ENCODE measurements around the gene TMEM108.

The TMEM108 gene

DNA sequence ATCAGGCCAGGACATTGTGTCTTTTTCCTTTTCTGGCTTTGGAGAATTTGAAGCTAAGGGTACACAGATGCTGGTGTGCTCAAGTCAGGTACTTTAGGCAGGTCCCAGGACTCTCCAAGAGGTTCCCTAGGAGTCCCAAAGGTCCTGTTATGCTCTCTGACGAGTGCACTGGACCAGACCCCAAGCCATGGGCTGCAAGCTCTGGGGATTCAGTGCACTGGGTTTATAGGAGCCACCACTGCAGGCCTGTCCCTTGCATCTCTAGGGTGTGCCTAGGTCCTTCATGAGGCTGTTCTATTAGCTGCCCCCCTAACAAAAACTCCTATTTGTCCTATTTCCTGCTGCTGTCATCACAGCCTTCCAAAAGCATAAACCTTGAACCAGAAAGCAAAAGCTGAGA is 329.8 kb downstream of the TMEM108 start:
- peak; percentile 24 for DNase-seq

DNA sequence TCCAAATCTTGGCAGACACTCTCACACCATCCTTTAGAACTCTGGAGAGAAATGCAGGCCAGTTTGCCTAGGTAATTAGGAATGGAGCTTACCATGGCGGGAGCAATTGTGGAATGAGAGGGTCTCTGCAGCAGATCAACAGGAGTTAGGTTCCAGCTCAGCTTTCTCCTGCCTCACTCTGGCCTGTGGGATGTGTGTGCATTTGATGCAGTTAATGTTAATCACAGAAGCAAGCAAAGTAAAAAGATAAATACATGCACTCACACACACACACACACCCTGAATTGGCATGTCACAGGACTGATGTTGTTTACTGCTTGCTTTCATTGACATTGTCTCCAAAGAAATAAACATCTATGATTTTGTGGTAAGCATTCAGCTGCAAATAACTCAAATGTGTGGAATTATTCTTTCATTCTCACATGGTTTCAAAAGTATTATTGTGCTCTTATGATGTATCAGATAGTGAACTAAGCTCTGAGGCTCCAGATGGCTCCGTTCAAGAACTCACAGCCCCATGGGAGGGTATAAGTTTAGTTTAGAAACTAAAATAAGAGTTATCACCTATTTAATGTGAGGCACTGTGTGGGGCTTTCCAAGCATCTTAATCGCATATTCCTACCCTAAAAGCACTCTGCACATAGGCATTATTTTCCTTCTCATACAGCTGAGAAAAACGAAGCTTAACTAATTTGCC is 330.3 kb downstream of the TMEM108 start:
- DNase-seq, result peak; percentile 1

DNA sequence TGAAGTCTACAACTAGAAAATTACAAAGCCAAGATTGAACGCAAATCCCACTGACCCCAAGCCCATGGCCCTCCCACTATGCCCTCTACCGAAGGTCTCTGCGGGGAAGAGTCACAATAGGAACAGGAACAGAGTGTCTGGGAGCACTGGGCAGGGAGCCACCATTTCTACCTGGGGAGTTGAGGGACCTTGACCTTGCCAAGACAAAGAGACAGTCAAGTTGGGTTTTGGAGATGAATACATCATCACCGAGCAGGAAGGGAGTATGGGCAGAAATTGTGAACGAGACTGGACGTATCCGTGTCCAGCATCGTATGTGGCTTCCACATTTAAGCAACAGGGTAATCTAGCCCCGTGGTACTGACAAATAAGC is 330.9 kb downstream of the TMEM108 start:
- DNase-seq, result peak; percentile 29

DNA sequence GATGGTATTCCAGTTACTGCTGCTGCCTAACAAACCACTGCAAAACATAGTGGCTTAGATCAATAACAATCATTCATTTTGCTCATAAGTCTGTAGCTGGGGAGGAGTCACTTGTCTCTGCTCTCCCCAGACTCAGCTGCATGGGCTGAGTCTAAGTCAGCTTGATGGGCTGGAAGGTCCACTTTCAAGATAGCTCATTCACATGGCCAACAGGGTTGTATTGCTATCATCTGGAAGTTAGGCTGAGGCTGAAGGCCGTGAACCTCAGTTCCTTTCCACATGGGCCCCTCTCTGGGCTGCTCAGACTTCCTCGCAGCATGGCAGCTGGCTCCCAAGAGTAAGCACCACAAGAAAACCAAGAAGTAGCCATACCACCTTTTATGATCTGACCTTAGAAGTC is 333.0 kb downstream of the TMEM108 start:
- peak; percentile 23 for DNase-seq

DNA sequence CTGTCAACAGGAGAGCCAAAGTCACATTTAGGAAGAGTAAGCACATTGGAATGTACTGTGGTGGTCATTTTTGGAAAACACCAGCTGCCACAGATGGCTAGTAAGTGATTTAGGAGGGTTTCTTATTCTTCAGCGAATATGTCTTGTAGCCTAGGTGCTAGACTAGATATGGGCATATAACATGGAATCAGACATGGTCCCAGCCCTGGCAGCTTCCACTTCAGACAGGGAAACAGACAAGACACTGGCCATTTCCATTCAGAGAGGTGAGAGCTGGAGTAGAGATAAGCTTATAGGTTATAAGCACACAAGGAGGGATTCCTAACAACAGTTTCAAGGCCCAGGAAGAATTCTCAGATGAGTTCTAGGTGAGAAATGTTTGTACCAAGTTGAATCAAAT is 333.5 kb downstream of the TMEM108 start:
- DNase-seq, result no peak

DNA sequence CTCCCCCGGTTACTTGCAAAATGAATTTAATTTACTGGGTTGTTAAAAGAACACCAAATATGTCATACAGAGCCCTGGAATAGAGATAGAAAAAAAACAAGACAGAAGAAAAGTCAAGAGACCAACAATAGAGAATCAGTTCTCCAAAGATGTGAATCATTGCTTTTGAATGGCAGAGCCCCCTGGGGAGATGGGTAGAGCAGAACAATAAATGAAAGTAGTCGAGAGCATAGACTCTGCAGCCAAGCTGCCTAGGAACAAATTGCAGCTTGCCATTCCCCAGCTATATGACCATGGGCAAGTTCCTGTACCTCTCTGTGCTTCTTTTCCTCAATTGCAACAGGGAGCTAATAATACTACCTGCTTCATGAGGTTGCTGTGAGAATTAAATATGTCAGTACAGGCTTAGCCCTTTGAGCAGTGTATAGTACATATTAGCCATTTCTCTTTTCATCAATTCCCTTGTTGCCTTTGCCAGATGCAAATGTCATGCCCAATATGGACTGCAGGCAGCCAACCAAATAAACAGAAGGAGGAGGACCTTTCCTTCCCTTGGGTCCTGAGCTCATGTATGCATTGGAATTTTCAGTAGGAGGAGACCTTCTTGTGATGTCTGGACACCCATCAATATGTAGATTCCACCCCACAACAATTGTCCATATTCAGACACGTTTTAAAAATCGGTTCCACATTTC is 336.7 kb downstream of the TMEM108 start:
- peak; percentile 21 for DNase-seq

DNA sequence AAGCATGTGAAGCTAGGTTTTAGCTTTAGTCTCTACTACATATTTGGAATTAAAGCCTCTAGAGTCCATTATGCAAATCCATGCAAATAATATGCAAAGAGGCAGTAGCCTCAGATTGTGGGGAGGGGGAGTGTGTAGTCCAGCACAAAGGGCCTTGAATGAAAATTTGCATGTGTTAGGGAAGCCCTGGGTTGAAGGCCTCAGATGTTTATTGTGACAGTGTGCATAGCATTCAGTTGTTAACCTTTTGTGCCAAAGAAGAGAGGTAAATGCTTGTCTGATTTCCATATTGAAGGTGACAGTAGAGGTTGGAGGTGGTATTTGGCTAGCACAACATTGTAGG is 337.2 kb downstream of the TMEM108 start:
- no peak for DNase-seq

DNA sequence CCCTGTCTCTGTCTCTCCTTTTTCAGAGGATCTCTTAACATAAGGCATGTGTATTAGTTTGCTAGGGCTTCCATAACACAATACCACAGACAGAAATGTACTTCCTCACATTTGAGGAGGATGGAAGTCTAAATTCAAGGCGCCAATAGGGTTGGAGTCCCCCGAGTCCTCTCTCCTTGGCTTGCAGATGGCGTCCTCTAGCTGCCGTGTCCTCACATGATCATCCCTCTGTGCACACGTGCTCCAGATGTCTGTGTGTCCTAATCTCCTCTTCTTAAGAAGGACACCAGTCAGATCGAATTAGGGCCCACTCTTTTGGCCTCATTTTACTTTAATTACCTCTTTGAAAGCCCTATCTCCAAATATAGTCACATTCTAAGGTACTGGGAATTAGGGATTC is 338.6 kb downstream of the TMEM108 start:
- DNase-seq, result peak; percentile 28

DNA sequence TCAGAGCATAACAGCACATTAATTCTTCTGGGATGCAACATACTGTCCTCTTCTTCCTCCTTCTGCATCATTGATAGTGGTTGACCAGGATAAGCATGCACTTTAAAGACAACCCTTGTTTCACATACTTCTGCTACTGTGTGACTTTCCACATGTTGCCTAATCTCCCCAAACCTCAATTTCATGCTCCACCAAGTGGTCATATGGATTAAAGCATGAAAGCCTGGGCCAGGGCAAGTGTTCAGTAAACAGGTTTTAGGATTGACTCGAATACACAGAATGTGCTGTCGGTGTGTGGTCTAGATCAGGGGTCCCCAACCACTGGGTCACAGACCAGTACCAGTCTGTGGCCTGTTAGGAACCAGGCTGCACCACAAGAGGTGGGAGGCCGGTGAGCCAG is 339.2 kb downstream of the TMEM108 start:
- peak; percentile 41 for DNase-seq

DNA sequence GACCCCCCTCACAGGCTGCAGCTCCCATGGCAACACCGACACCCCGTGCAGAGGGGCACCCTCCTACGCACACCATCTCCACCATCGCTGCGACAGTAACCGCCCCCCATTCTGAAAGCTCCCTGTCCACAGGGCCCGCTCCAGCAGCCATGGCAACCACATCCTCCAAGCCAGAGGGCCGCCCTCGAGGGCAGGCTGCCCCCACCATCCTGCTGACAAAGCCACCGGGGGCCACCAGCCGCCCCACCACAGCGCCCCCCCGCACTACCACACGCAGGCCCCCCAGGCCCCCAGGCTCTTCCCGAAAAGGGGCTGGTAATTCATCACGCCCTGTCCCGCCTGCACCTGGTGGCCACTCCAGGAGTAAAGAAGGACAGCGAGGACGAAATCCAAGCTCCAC is 341.7 kb downstream of the TMEM108 start:
- DNase-seq, result peak; percentile 30

DNA sequence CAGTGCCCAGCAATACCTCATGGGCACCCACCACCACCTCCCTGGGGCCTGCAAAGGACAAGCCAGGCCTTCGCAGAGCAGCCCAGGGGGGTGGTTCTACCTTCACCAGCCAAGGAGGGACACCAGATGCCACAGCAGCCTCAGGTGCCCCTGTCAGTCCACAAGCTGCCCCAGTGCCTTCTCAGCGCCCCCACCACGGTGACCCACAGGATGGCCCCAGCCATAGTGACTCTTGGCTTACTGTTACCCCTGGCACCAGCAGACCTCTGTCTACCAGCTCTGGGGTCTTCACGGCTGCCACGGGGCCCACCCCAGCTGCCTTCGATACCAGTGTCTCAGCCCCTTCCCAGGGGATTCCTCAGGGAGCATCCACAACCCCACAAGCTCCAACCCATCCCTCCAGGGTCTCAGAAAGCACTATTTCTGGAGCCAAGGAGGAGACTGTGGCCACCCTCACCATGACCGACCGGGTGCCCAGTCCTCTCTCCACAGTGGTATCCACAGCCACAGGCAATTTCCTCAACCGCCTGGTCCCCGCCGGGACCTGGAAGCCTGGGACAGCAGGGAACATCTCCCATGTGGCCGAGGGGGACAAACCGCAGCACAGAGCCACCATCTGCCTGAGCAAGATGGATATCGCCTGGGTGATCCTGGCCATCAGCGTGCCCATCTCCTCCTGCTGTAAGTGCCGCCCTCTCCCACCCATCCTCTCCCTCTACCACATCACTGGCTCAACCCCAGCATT is 342.5 kb downstream of the TMEM108 start:
- peak; percentile 19 for DNase-seq

DNA sequence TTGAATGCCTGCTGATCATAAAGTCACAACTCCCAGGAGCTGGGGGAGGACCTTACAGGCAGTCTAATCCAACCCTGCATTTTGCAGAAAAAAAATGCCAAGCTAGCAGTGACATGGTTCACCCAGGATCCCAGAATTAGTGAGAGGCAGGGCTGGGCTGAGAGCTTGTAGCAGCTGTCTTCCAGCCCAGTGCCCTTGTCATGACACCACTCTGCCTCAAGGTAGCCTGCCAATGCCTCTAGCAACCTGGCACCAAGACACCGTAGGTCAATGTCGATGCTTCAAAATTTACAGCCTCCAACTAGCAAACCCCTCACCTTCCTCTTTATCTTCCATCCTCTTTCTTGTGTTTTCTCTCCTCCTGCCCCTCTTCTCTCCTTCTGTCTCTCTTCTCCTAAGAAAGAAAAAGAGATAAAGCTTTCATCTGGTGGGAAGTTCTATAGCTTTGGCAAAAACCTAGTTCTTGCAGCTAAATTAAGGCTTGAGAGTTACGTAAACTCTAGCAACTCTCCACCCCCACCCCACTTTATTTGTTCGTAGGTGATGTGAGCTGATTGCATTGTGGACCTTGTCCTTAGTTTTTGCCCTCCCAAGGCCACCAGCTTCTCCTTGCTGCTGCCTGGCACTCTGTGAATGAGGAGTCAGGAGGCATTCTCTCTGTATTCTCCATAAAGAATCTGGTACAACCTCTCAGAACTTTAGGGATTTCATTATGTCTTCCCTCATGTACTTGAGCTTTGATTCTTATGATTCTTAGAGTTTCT is 343.3 kb downstream of the TMEM108 start:
- DNase-seq, result peak; percentile 29

DNA sequence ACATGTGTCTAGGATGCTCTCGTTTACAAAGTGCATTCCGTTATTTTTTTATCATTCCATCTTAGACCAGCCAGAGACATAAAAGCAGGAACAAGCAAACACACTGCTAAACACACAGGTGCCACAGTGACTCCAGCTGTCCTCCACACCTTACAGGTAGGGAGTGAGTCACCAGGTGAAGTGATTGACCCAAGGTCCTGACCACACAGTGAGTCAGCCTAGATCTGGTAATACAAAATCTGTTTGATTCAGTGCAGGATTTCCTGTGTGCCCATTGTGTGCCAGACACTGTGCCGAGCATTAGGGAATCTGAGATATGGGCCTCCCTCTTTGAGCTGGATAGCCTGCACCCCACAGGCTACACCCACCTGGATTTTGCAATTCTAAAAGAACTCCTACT is 345.0 kb downstream of the TMEM108 start:
- DNase-seq, result peak; percentile 16

DNA sequence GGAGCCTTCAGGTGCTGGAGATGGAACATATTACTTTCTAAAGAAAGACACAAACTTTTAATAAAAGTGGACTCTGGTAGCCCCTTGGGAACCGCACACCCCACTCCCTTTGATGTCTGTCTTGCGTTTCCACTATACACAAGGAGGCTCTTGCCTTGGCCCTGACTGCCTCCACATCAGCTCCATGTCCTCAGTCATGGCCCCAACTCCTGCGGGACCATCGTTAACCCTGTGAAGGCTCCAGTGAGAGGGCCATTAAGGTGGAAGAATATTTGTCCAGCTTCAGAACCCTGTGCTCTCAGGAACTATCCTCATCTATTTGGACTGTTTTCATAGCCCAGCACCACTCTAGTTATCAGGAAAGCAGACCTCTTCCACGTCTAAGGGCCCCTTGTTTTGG is 345.6 kb downstream of the TMEM108 start:
- peak; percentile 33 for DNase-seq

DNA sequence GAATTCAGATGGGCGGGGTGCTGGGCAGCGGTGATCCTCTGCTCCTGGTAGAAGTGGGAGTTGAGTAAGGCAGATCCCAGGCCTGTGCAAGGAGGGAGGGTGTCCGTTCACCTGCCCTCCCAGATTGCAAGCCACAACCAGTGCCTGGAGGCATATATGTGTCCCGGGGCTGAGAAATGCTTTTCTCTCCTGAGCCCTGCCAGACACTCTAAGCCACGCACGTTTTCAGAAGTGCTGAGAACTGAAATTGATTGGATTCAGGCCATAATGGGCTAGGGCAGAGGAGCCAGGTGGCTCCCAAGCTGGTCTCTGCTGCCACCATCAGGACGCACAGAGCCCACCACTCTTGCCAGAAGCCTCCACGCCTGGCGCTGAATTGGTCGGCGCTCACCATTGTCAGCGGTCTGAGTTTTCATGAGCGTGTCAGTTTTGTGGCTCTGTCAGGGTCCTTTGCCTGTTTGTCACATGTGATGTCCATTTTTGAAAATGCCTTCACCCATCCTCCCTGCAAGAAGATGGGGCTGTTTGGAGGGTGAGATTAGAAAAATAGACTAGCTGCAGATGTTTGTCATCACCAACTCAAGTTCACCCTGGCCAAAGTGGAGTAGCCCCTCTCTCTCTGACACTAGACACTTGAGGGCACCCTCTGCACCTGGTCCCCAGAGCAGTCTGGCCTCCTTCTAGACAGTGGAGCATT is 346.3 kb downstream of the TMEM108 start:
- peak; percentile 81 for DNase-seq

DNA sequence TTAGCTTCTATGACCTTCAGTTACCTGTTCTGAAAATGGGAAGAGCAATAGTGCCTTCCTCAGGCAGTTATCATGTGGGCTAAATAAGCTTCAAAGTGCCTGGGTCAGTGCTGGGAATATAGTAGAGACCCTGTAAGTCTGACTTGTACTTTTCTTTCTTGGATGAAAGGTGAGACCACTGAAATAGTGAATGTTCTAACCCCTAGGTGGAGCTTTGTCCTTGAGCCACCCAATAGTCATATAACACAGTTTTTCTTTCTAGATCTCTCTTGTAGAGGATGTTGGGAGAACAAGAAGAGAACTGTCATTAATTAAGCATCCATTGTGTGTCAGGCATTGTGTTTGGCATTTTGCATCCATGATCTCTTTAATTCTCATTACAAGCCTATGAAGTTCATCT is 348.7 kb downstream of the TMEM108 start:
- peak; percentile 4 for DNase-seq

DNA sequence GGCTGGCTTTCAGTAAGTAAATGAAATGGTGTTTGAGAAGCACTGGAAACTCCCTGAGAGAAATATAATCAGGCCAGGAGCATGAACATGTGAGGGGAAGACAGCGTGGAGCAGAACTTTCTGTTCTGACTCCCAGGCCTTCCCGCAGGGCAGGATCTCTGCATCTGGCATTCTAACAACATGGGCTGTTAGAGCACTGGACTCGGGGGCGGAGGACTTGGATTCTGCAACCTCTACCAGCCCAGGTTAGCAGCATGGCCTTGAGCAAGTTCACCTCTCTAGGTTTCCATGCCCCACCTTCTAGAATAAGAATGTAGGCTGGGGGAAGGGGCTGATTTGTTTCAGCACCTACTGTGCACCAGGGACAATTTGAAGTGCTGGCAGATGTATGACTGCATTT is 349.1 kb downstream of the TMEM108 start:
- DNase-seq, result peak; percentile 12

DNA sequence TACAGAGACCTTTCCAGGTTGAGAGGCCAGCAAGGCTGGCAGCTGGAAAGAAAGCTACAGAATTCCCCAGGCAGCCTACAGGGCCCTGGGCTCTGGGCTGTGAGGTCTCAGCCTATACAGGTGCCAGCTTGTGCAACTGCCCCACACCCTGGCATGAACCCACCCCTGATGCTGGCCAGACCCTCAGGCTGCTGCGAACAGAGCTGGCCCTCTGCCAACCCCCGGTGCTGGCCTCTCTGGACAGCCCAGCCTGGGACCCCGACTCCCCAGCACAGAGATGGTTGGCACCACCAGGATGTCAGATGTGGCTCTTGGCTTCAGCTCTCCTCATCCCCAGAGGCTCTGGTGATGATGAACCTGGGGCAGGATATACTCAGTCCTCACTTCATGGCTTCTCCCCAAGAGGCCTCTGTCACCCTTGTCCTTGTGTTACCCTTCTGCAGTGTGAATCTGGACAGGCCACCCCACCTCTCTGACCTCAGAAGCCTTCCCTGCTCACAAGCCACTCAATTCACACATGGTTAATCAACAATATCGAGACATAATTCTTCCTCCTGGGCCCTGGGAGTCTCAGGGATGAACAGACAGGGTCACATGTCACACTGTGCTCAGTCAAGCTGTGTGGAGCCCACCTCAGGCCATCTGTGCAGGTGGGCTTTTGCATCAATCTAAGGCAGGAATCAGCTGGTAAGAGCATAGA is 350.7 kb downstream of the TMEM108 start:
- DNase-seq, result peak; percentile 1

DNA sequence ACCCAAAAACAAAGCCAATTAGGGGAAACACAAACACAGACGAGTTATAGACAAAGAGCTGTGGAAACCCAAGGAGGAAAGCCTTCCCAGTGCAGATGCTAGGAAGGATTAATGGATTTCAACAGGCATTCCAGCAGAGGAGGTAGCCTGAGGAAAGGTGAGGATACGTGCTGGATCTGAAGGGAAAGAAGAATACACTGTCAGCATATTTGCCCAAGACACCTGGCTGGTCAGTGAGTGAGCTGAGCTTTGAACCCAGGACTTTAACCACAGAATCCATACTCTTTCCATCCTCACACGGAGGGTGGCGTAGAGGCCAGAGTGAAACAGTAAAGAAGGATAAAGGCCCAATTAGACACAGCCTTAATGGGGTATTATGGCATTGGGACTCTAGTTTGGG is 352.5 kb downstream of the TMEM108 start:
- DNase-seq, result peak; percentile 15

DNA sequence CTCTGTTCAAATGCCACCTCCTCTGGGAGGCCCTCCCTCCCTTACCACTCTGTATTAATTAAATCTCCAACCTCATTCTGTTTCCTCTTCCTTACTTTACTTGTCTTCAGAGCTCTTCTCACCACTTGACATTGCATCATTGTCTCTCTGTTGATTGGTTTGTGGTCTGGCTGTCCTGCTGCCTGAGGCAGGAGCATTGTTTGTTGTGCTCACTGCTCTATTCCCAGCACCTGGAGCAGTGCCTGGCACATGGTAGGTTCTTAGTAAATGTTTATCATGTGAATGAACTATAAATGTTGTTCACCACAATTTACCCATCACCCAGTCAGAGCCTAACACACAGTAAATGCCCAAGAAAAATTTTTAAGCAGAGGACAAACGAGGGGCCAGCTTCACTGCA is 355.0 kb downstream of the TMEM108 start:
- peak; percentile 5 for DNase-seq

DNA sequence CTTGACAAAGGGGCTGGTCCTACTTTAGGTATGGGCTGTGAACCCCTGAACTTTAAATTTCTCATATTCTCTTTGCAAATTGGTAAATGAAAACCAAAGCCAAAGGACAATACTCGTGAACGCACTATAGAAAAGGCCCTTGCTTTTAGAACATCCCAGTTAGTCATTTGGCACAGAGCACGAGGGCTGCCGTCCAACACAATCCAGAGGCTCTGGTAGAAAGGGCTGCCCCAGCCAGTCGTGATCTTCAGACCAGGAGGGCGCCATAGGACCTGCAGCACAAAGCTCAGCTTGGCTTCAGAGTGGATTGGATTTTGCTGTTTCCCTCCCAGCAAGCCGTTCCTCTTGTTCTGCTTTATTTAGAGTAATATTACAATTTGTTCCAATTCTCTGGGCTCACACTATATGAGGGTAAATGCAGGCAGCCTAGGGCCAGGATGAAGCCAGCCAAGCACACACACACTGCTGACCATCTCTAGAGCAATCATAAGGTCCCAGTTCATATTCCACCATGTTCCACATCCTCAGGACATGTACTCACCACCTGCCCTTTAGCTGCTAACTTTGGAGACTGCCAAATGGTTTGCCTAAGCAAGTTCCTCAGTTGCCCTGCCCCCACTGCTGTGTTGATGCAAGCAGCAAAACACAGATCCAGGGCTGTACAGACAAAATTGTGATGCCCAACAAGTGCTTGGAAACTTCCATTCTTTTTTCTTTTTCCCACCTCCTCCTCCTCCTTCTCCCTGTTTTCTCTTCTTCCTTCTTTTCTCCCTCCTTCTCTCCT is 355.7 kb downstream of the TMEM108 start:
- peak; percentile 41 for DNase-seq

All from right forelimb (tissue), 1 donor.